ENCODE results near the gene SLC22A15.

SLC22A15 gene

GRCh38 chr1:116001739-116002487 is 25.6 kb downstream of the SLC22A15 start:
- H3K4me1 Mint-ChIP-seq = no peaks in the 10 kb centered on the region
- no peak overlapping the region for H3K27ac Mint-ChIP-seq
- H3K9me3 Mint-ChIP-seq = peaks cover 35% of the 10 kb centered on the region
- H3K27me3 Mint-ChIP-seq (ENCODE audit: low read depth) = no peaks in the 10 kb centered on the region
- H3K36me3 Mint-ChIP-seq (ENCODE audit: low read depth) = peaks cover 69% of the 10 kb centered on the region
- TF ChIP-seq, protein P1, sequence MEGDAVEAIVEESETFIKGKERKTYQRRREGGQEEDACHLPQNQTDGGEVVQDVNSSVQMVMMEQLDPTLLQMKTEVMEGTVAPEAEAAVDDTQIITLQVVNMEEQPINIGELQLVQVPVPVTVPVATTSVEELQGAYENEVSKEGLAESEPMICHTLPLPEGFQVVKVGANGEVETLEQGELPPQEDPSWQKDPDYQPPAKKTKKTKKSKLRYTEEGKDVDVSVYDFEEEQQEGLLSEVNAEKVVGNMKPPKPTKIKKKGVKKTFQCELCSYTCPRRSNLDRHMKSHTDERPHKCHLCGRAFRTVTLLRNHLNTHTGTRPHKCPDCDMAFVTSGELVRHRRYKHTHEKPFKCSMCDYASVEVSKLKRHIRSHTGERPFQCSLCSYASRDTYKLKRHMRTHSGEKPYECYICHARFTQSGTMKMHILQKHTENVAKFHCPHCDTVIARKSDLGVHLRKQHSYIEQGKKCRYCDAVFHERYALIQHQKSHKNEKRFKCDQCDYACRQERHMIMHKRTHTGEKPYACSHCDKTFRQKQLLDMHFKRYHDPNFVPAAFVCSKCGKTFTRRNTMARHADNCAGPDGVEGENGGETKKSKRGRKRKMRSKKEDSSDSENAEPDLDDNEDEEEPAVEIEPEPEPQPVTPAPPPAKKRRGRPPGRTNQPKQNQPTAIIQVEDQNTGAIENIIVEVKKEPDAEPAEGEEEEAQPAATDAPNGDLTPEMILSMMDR (IDR thresholded peaks at IDR 0.05; ENCODE audit: unreplicated experiment in 3 of 3) = no peak
- no peak overlapping the region for H3K4me3 Mint-ChIP-seq

GRCh38 chr1:116002781-116003420 is 26.6 kb downstream of the SLC22A15 start:
- H3K27ac Mint-ChIP-seq = no peak overlapping the region
- TF ChIP-seq, protein P1 (IDR thresholded peaks at IDR 0.05; ENCODE audit: unreplicated experiment in 3 of 3) = no peak
- no peaks in the 10 kb centered on the region for H3K4me1 Mint-ChIP-seq
- H3K27me3 Mint-ChIP-seq (ENCODE audit: low read depth) = no peaks in the 10 kb centered on the region
- H3K4me3 Mint-ChIP-seq = no peak overlapping the region
- H3K9me3 Mint-ChIP-seq = peaks cover 25% of the 10 kb centered on the region
- peaks cover 59% of the 10 kb centered on the region for H3K36me3 Mint-ChIP-seq (ENCODE audit: low read depth)

DNA sequence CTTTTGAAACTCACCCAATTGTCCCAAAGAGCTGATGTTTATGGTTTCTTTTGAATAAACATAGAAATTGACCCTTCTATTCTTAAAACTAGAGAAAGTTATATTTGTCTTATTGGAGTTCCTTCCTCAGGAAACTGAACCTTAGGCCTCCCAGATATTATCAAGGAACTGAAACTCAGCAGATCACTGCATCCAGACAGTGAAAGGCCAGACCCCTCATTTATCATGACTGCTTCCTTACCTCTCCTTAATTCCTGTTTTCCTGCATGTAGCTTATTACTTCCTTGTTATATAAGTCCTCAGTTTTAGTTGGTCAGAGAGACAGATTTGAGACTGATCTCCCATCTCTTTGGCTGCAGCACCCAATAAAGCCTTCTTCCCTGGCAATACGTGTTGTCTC is 27.5 kb downstream of the SLC22A15 start:
- peaks cover 16% of the 10 kb centered on the region for H3K9me3 Mint-ChIP-seq
- H3K4me1 Mint-ChIP-seq = no peaks in the 10 kb centered on the region
- H3K27ac Mint-ChIP-seq = no peak overlapping the region
- no peak overlapping the region for H3K4me3 Mint-ChIP-seq
- H3K36me3 Mint-ChIP-seq (ENCODE audit: low read depth) = peaks cover 50% of the 10 kb centered on the region
- no peaks in the 10 kb centered on the region for H3K27me3 Mint-ChIP-seq (ENCODE audit: low read depth)
- TF ChIP-seq, protein P1 (IDR thresholded peaks at IDR 0.05; ENCODE audit: unreplicated experiment in 3 of 3) = no peak

DNA sequence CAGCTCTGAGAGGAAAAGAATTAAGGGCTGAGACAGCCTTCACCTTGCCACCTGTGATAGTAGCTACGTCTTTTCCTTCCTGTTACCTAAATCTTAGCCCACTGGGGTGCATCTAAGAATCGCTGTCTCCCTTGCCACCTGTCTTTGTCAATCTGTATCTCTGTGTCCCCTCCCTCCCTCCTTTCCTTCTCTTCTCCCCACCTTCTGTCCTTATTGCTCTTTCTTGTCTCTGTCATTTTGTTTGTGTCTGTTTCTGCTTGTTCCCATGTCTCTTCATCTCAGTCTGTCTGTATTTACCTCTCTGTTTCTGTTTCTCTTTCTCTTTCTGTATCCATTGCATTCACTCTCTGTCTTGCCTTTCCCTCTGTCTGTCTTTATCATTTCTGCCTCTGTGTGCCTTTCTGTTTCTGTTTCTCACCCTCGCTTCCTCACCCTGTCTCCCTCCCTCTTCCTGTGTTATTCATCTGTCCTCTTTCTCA is 30.2 kb downstream of the SLC22A15 start:
- Mint-ChIP-seq H3K27ac (no peak overlapping the region), H3K4me1 (no peaks in the 10 kb centered on the region), H3K27me3 (ENCODE audit: low read depth) (no peaks in the 10 kb centered on the region), H3K36me3 (ENCODE audit: low read depth) (peaks cover 26% of the 10 kb centered on the region), H3K9me3 (peaks cover 5% of the 10 kb centered on the region), H3K4me3 (no peak overlapping the region)
- TF ChIP-seq, protein P1 (IDR thresholded peaks at IDR 0.05; ENCODE audit: unreplicated experiment in 3 of 3) = no peak

- no peaks in the 10 kb centered on the region for H3K27me3 Mint-ChIP-seq (ENCODE audit: low read depth)
- no peak overlapping the region for H3K27ac Mint-ChIP-seq
- peaks cover 2% of the 10 kb centered on the region for H3K9me3 Mint-ChIP-seq
- no peaks in the 10 kb centered on the region for H3K4me1 Mint-ChIP-seq
- H3K36me3 Mint-ChIP-seq (ENCODE audit: low read depth) = peaks cover 11% of the 10 kb centered on the region
- no peak overlapping the region for H3K4me3 Mint-ChIP-seq
- TF ChIP-seq, protein P1 (IDR thresholded peaks at IDR 0.05; ENCODE audit: unreplicated experiment in 3 of 3) = no peak
Observed at GRCh38 chr1:116008656-116009390, 32.5 kb downstream of the SLC22A15 start.
